GM15510 (cell line): ENCODE data around the gene RGL3.

ENCODE experiments used
- POLR2A ChIP-seq: IDR thresholded peaks from 3 replicates; pipeline ENCODE4 v1.6.1; 2011; ENCODE audit warnings: borderline replicate concordance; ENCODE audit not compliant: insufficient read length; ENCODE audit errors: extremely low read depth

RGL3 gene

DNA sequence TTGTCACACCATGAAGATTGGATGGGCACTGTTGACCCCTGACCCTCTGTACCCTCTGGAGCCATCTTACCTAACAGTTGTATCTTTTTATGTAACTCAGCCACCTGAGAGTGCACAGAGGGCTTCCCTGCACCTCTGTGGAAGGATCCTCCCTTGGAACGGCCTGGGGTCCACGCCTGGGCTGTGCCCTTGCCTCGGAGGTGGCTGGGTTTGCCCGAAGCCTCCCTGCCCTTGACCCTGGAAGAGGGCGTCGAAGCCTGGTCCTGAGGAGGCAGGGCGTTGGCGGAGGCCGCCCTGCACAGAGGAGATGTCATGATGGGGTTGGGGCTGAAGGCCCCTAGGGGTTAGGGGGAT is 15.6 kb upstream of the RGL3 start:
- no peak for TF ChIP-seq POLR2A

DNA sequence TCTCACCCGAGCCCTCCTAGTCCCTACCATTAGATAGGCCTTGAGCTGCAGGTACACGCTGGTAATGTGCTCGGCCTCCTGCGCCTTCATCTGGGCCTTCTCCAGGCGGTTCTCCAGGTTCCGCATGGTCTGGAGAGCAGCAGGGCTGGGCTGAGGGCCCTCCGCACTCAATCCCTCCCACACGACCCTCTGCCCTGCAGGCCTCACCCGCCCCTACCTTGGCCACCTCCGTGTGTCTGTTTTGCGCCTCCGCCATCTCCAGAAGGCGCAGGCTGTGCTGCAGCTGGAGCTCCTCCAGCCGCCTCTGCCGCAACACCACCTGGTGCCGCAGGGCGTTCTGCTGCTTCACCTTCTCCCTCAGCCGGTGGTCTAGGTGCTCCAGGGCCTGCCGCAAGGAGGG is 7.5 kb upstream of the RGL3 start:
- no peak for TF ChIP-seq POLR2A

DNA sequence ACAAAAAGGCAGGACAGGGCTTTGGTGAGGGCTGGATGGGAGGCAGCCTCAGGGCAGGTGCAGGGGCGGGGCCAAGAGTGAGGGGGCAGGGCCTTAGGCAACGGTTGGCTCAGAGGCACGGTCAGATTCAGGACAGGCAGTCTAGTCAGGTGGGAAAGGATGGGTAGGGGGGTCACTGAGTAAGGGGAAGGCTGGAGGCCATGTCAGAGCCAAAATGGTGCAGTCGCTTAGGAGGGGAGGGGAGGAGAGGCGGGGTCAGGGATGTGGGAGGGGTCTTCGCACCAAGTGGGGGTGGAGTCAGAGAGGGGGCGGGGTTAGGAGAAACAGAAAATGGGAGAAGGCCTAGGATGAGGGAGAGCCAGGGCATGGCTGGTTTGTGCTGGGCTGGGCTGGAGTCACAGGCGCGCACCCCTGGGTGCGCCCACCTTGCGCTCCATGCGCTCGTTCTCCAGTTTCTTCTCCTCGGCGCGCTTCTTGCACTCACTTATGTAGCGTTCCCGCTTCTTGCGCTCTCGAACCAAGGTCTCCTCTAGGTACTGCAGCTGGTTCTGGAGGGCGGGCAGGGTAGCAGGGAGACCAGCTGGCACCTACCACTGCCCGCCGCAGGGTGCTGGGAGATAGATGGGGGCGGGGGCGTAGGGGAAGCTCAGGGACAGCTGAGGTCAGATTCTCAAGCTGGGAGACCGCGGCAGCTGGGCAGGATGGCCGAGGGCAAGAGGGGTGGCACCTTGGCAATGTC is 6.8 kb upstream of the RGL3 start:
- no peak for TF ChIP-seq POLR2A

DNA sequence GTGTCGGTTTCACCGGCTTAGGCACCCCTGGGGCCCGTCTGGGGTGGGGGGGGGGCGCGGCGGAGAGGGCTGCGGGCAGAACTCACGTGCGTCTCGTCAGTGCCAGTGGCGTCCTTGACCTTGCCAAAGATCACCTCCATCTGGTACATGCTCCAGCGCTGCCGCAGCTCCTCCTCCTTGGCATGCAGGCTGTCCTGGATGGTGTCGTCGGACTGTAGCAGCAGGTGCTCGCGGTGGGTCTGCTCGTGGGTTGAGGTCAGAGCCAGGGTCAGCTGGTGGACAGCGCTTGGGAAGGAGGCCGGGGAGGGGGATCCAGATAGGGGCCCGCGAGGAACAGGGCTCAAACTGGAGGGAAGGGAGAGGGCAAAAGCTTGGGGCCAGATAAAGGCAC is 4.7 kb upstream of the RGL3 start:
- no peak for TF ChIP-seq POLR2A

DNA sequence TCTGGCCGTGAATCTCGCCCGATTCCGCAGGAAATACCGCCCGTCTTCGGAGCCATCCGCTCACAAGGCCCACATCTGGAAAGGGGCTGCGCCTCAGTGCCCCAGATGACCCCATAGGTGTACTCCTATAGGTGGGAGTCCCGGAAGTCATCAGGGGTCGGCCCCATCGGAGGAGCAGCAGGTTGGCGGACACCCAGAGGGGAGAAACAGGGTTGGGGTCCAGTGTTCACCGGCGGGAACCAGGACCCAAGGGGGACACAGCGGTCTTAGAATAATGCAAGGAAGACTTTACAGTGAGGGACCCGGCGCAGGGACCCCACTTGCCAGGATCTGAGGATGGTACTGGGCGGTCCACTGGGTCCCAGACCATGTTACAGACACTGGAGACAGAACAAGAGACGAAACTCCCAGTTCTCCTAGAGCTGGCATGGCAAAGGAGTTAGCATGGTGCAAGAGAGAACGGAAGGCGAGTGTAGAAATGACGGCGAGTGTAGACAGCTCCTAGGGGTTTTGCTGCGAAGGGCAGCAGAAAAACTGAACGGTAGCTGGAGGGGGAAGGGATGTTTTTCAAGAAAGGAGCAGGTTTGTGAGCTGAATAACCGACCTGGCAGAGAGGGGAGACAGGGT is 4.2 kb upstream of the RGL3 start:
- no peak for TF ChIP-seq POLR2A

DNA sequence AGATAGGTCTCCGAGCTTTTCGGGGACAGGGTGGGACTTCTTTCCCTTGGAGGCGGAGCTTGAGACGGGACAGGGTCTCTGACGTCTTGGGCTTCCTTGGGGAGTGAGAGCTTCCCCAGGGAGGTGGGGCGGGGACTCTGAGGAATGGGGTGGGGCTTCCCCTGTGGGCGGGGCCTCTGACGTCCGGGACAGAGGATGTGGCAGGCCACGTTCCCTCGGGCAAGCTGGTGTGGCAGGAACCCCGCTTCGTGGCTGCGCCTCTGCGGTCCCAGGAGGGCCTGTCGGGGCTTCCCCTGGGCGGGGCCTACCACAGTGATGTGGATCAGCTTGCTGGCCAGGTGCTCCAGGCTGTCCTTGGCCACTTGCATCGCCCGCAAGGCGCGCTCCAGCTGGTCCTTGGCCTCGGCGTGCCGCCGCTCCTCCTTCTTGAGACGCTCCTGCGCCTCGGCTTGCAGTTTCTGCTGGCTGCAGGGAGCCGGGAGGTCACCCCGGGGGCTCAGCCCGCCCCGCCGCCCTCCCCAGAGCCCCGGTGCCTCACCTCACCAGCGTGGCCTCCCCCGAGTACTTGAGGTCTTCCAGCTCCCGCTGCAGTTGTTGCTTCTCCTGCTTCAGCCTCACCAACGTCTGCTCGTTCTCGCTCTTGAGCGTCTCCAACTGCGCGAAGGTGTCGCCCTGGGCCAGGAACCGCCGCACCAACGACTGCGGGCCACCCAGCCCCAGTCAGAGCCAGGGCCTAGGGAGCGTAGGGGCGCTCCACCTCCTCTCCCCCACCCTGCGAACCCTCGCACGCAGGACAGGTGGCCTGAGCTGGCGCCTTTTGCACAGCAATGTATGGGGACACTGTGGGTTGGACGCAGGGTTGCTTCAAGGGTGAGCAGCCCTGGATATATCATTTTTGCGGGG is 3.3 kb upstream of the RGL3 start:
- TF ChIP-seq POLR2A, result no peak

DNA sequence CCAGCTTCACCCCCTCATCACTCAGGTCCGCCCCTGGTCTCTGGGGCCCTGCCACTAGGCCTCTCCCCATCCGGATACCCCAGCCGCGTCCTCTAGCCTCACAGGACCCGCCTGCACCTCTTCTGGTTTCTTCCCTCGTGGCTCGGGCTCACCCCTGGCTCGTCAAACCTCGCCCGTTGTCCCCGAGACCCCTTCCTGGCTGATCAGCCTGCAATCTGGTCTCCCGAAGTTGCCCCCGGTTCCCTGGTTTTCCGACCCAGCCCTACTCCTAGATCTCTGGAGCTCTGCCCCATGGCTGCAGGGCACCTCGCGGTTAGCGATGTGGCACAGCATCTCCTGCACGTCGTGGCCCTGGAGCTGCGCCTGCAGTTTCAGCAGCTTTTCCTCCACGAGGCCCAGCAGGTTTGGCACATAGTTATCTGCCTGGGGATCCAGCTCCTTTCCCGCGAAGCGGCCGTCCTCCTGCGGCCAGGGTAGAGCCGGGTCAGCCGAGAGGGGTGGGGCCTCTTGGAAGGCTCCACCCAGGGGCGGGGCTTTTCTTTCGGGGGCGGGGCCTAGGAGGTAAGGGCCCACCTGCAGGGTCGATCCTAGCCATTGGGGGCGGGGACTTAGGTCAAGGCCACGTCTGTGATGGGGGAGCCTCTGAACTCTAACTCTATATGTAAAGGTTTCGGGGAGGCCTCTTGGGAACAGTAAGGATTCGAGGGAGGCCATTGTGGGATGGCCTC is 2.4 kb upstream of the RGL3 start:
- no peak for TF ChIP-seq POLR2A

DNA sequence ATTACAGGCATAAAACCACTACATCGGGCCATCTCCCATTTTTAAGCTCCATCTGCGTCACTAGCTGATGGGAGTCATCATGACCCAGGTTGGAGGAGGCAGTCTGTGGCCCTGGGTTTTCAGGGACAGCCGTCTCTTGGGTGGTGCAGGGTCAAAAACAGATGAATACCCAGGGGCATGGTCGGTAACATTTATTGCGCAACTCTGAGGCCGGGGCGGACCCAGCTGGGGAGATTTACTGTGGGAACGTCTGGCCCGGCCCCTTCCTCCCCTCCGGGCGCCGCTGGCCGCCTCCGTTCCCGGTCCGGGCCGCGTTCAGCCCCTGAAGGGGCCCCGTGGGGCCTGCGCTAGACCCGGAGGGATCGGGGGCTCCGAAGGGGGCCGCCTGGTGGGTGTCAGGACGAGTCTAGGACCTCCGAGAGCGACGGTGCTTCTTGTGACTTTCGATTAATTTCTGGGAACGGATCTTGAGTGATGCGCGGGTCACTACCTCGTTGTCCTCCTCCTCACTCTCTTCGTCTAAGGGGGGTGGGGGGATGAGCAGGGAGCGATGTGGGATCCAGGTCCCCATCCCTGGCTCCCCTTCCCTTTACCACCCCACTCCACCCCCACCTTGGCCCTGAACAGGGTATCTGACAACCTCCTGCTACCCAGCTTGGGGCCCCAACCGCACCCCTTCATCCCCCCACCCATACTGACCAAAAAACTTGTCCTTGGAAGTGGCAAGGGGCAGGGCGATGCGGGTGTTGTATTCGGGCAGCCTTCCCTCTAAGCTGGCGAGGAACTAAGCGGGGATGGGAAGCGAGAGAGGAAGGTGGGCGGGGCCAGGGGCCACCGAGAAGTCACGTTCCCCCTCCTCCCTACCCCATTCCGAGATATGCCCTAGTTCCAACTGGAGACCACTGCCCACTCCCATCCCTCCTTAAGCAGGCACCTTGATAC is 1.6 kb upstream of the RGL3 start:
- no peak for TF ChIP-seq POLR2A

DNA sequence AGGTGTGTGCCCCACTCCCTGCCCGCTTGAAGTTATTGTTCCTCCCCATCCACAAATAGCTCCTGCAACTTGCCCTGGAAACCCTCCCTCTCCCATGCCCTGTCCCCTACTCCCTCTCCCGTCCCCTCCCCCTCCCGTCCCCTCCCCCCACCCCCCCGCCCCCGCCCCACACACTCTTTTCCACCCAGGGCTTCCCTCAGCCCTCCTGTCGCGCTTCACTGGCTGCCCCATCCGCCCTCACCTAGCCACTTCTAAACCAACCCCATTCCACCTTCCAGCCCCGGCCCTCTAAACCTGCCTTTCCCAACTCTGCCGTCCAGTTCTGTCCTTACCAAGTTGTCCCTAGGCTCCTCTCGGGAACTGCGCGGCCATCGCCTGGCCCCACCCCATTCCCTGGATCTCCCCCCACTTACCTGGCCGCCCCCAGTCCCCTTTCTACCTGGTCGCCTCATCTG is 993 bp downstream of the RGL3 start:
- no peak for TF ChIP-seq POLR2A

DNA sequence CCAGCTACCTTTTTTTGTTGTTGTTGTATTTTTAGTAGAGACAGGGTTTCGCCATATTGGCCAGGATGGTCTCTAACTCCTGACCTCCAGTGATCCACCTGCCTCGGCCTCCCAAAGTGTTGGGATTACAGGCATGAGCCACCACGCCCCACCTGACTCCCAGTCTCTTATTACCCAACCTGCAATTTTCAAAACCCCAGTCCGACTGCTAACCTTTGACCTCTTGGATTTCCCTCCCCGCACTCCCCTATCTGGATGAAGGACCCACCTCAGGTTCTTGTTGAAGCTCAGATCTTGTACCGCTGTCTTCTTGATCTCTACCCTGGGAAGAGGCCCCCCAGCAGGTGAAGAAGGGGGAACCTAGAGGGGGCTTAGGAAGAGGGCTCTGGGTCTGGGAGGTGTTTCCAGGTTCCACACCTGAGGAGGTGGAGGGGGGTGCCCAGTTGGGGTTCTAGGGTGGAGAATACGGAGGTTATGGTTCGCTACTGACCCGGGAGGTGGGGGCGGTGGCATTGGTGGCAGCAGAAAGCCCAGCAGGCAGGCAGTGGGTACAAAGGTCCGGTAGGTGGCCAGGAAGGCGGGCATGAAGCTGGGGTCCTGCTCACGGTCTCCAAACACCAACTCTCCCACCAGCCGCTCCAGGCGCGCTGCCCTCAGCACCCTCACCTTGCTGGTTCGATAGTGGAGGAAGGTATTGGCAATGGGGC is 2.6 kb downstream of the RGL3 start:
- TF ChIP-seq POLR2A, result no peak

DNA sequence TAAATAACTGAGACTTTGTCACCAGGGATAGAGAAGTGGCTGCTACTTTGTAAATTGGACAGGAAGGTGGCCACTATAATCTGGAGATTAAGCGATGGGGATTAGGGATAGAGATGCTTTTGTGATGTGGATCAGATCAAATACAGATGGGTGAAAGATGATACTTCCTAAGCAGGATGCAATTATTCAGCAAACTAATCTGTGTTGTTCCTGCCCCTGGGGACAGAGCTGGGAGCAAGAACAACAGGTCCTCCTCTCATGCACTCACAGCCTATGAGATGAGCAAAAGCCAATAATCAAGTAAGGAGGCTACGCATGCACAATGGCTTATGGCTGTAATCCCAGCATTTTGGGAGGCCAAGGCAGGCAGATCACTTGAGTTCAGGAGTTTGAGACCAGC is 4.6 kb downstream of the RGL3 start:
- no peak for TF ChIP-seq POLR2A

DNA sequence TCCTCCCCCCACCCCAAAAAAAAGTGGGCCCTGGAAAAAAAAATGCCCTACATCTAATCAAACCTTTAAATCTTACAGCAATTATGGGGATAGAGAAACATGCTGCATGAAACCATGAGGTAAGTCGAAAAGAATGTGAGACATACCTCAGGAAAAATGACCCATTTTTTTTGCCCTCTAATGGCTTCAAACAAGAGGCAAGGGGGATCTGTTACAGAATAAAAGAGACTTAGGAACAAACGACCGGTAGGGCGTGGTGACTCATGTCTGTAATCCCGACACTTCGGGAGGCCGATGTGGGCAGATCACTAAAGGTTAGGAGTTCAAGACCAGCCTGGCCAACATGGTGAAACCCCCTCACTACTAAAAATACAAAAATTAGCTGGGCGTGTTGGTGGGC is 8.4 kb downstream of the RGL3 start:
- no peak for TF ChIP-seq POLR2A

DNA sequence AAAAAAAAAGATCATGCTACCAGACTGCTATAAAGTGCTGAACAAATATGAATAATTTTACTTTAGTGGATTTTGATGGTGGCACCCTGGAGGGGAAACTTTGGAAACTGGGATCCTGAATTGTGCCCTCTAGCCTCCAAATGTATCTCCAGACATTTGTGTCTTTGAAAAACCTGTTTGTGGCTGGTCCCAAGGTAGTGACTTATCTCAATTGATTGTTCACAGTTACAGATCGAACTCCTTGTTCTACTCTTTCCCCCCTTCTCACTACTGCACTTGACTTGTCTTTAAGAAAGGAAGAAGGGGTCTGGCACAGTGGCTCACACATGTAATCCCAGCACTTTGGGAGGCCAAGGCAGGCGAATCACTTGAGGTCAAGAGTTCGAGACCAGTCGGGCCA is 10.5 kb downstream of the RGL3 start:
- TF ChIP-seq POLR2A, result no peak

DNA sequence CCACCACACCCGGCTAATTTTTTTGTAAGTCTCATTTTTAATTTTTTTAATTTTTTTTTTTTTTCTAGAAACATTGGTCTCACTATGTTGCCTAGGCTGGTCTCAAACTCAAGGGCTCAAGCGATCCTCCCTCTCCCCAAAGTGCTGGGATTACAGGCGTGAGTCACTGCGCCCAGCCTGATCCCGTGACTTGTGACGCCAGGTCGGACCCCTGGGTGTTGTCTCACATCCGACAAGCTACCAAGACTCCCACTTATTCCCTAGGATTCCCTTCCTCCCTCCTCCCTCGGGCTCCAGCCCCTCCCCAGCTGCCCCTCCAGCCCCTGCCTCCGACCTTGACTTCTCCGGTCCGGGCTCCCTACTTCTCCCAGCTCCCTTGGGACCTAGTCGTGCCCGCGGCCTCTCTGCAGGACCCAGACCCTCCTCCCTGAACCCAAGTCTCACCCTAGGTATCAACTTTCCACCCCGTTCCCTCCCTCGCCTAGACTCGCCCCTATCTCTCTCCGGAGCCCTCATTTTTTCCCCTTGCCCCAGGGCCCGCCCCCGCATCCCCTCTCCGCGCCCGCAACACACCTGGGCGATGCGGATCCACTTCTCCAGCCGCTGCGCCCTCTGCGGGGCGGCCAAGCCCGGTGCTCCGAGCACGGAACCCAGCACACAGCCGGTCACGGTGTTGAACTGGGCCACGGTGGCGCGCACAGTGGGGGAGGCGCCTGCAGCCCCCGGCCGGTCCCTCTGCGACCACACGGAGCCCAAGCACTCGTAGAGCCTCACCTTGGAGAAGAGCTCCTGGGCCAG is 13.1 kb downstream of the RGL3 start:
- no peak for TF ChIP-seq POLR2A
